Small intestine (tissue), 7 donors: ENCODE data around the gene MMRN2. TPM values are rescaled to one million over a fixed set of nuclear protein-coding genes. Genes with fewer than 3 reads are reported as not detected.

Experiments used
- DNase-seq, 2 donors: peaks; one replicate each; pipeline versions ENCODE4 v3.0.0 to v3.0.0-alpha.2; 2013
- FAIRE-seq: peaks from 2 replicates; lab custom pipeline; 2012; peaks lifted over from hg19 to GRCh38; lab: Jason Lieb, UNC
- H3K27ac ChIP-seq, 3 donors: one replicate each; pipeline ENCODE4 v1.5.1; 2013; ENCODE audit warnings: low read length in 2 of 3, mild to moderate bottlenecking in 2 of 3, control low read depth in 1 of 3, inconsistent platforms in 1 of 3, low read depth in 1 of 3, moderate library complexity in 1 of 3
- H3K27me3 ChIP-seq, 3 donors: one replicate each; pipeline ENCODE4 v1.6.1; 2013; ENCODE audit warnings: low read length in 3 of 3, inconsistent platforms in 1 of 3; ENCODE audit not compliant: control insufficient read depth in 3 of 3, insufficient read depth in 3 of 3
- H3K36me3 ChIP-seq, 3 donors: one replicate each; pipeline ENCODE4 v1.6.1; 2013; ENCODE audit warnings: low read length in 3 of 3, inconsistent platforms in 1 of 3, low read depth in 1 of 3, mild to moderate bottlenecking in 1 of 3, moderate library complexity in 1 of 3; ENCODE audit not compliant: control insufficient read depth in 3 of 3, insufficient read depth in 2 of 3
- H3K4me1 ChIP-seq, 3 donors: one replicate each; pipeline ENCODE4 v1.6.1; 2013; ENCODE audit warnings: low read length in 2 of 3, inconsistent platforms in 1 of 3, low read depth in 1 of 3, mild to moderate bottlenecking in 1 of 3, moderate library complexity in 1 of 3; ENCODE audit not compliant: control insufficient read depth in 3 of 3, insufficient read depth in 2 of 3
- H3K4me3 ChIP-seq, 3 donors: one replicate each; pipeline ENCODE4 v1.5.1; 2013; ENCODE audit warnings: low read length in 3 of 3, control low read depth in 1 of 3, inconsistent platforms in 1 of 3, low read depth in 1 of 3, mild to moderate bottlenecking in 1 of 3, moderate library complexity in 1 of 3
- H3K9me3 ChIP-seq, 2 donors: one replicate each; pipeline ENCODE4 v1.6.1; 2013; ENCODE audit warnings: low read depth in 1 of 2, low read length in 1 of 2; ENCODE audit not compliant: control insufficient read depth in 2 of 2, insufficient read depth in 1 of 2
- WGBS, 3 donors: extraction: QIAGEN DNeasy Blood & Tissue Kit; methylation state at CpG; one replicate each; pipeline ENCODE4 v1.1.7; 2013; 5-methylcytosine and 5-hydroxymethylcytosine counted together
- polyA plus RNA-seq, 4 donors: library from polyadenylated mRNA; stranded (reverse) in 3 of 4; unstranded in 1 of 4; fragments of 200-250 nt in 3 of 4; fragments of 120-200 nt in 1 of 4; gene quantifications; one replicate each; pipeline versions ENCODE4 v1.2.1 to v1.2.3, GENCODE V29; 2013
- donor health status: healthy with polysubstance abuse.
- donor health status: control.
- donor health status: control.
- donor health status: Bipolar disorder and iron deficiency.
- donor health status: healthy.

MMRN2 gene
- polyA plus RNA-seq, 4 donors: 0.45 to 20.8 (median 3.3) TPM

GRCh38 chr10:86905429-86905828 is 52.0 kb downstream of the MMRN2 start:
- no peak overlapping the region for H3K27ac ChIP-seq
- FAIRE-seq (no peak), DNase-seq (no peak)
- WGBS, 3 donors: 87 to 100% (median 94%) methylated on average over 1 of the region's 1 CpG
- H3K27me3 ChIP-seq: no peaks in the 10 kb centered on the region
- H3K4me1 ChIP-seq: peaks cover 0 to 9% (median 0%) of the 10 kb centered on the region in 3 donors
- peaks cover 0 to 7% of the 10 kb centered on the region in 2 donors for H3K9me3 ChIP-seq
- H3K4me3 ChIP-seq: no peak overlapping the region
- H3K36me3 ChIP-seq: peaks cover 2 to 27% (median 7%) of the 10 kb centered on the region in 3 donors

GRCh38 chr10:86904600-86904999 is 52.8 kb downstream of the MMRN2 start:
- peaks cover 2 to 27% (median 7%) of the 10 kb centered on the region in 3 donors for H3K36me3 ChIP-seq
- no peak for DNase-seq
- no peak for FAIRE-seq

GRCh38 chr10:86900955-86901354 is 56.5 kb downstream of the MMRN2 start:
- Histone ChIP-seq H3K36me3 (peaks cover 2 to 18% (median 7%) of the 10 kb centered on the region in 3 donors), H3K4me1 (peaks cover 0 to 9% (median 0%) of the 10 kb centered on the region in 3 donors), H3K9me3 (peaks cover 0 to 3% of the 10 kb centered on the region in 2 donors), H3K27ac (peak overlapping the region in 1 of 3 donors; percentile 9), H3K27me3 (no peaks in the 10 kb centered on the region), H3K4me3 (no peak overlapping the region)
- WGBS, 3 donors: 44 to 54% (median 54%) methylated on average over 2 of the region's 2 CpGs
- DNase-seq: peak; percentile 5 to 41
- FAIRE-seq: no peak

More at GRCh38 chr10:86904600-86904999, 52.8 kb downstream of the MMRN2 start:
- H3K27me3 ChIP-seq: no peaks in the 10 kb centered on the region
- no peak overlapping the region for H3K27ac ChIP-seq
- no peak overlapping the region for H3K4me3 ChIP-seq
- 86 to 90% (median 90%) methylated on average over 2 of the region's 2 CpGs for WGBS, 3 donors
- H3K4me1 ChIP-seq: peaks cover 0 to 9% (median 0%) of the 10 kb centered on the region in 3 donors
- H3K9me3 ChIP-seq: peaks cover 0 to 7% of the 10 kb centered on the region in 2 donors

- FAIRE-seq (peak; percentile 68), DNase-seq (peak; percentile 72 to 73)
- peaks cover 0 to 9% (median 0%) of the 10 kb centered on the region in 3 donors for H3K4me1 ChIP-seq
- H3K9me3 ChIP-seq: peaks cover 0 to 3% of the 10 kb centered on the region in 2 donors
- H3K4me3 ChIP-seq: no peak overlapping the region
- no peaks in the 10 kb centered on the region for H3K27me3 ChIP-seq
- H3K36me3 ChIP-seq: peaks cover 2 to 21% (median 7%) of the 10 kb centered on the region in 3 donors
- 13 to 18% (median 16%) methylated on average over 9 of the region's 9 CpGs for WGBS, 3 donors
- no peak overlapping the region for H3K27ac ChIP-seq
These were observed 57.6 kb downstream of the MMRN2 start for GRCh38 chr10:86899670-86900276.

- H3K4me3 ChIP-seq: no peak overlapping the region
- H3K36me3 ChIP-seq: peaks cover 2 to 21% (median 3%) of the 10 kb centered on the region in 3 donors
- H3K4me1 ChIP-seq: peaks cover 0 to 9% (median 0%) of the 10 kb centered on the region in 3 donors
- 68 to 81% (median 72%) methylated on average over 6 of the region's 6 CpGs for WGBS, 3 donors
- no peaks in the 10 kb centered on the region for H3K27me3 ChIP-seq
- no peak for FAIRE-seq
- H3K9me3 ChIP-seq: peaks cover 0 to 3% of the 10 kb centered on the region in 2 donors
- H3K27ac ChIP-seq: no peak overlapping the region
- no peak for DNase-seq
These were observed 58.3 kb downstream of the MMRN2 start for GRCh38 chr10:86899132-86899531.

- DNase-seq (no peak), FAIRE-seq (no peak)
- Histone ChIP-seq H3K27me3 (no peaks in the 10 kb centered on the region), H3K4me1 (peaks cover 0 to 9% (median 0%) of the 10 kb centered on the region in 3 donors), H3K4me3 (no peak overlapping the region), H3K36me3 (peaks cover 2 to 16% (median 3%) of the 10 kb centered on the region in 3 donors), H3K27ac (no peak overlapping the region), H3K9me3 (no peaks in the 10 kb centered on the region)
- WGBS, 3 donors: 63 to 78% (median 75%) methylated on average over 4 of the region's 4 CpGs
These were observed 58.9 kb downstream of the MMRN2 start for GRCh38 chr10:86898511-86898910.

GRCh38 chr10:86889997-86890396 is 67.4 kb downstream of the MMRN2 start:
- Histone ChIP-seq H3K27ac (no peak overlapping the region), H3K27me3 (no peaks in the 10 kb centered on the region), H3K4me1 (peaks cover 0 to 4% (median 0%) of the 10 kb centered on the region in 3 donors), H3K4me3 (no peak overlapping the region), H3K36me3 (peaks cover 0 to 25% (median 0%) of the 10 kb centered on the region in 3 donors), H3K9me3 (no peaks in the 10 kb centered on the region)
- FAIRE-seq (no peak), DNase-seq (no peak)
- WGBS, 3 donors: 72 to 75% (median 75%) methylated on average over 3 of the region's 3 CpGs

GRCh38 chr10:86888585-86889381 is 68.6 kb downstream of the MMRN2 start:
- WGBS, 3 donors: 67 to 78% (median 71%) methylated on average over 7 of the region's 7 CpGs
- Histone ChIP-seq H3K36me3 (peaks cover 0 to 29% (median 0%) of the 10 kb centered on the region in 3 donors), H3K27me3 (no peaks in the 10 kb centered on the region), H3K27ac (no peak overlapping the region), H3K4me3 (no peak overlapping the region), H3K4me1 (peaks cover 0 to 4% (median 0%) of the 10 kb centered on the region in 3 donors), H3K9me3 (no peaks in the 10 kb centered on the region)
- DNase-seq (no peak), FAIRE-seq (no peak)
